Gastroesophageal sphincter (tissue), 3 donors: ENCODE data around the gene ANKRD40CL.

ENCODE experiments used
- EP300 ChIP-seq: sonication (generic); formaldehyde crosslinking; IDR thresholded peaks from one replicate; pipeline ENCODE4 v1.6.1; 2017; ENCODE audit warnings: antibody characterized with exemption, mild to moderate bottlenecking
- POLR2A ChIP-seq, 2 donors: fragments of 450-650 bp; IDR thresholded peaks; one replicate each; pipeline ENCODE4 v1.6.1; 2017; ENCODE audit warnings: antibody characterized with exemption in 2 of 2, mild to moderate bottlenecking in 2 of 2, moderate library complexity in 1 of 2
- POLR2AphosphoS5 ChIP-seq: sonication (generic); formaldehyde crosslinking; IDR thresholded peaks from one replicate; pipeline ENCODE4 v1.6.1; 2017; ENCODE audit warnings: antibody characterized with exemption
- TF ChIP-seq, protein P1 (sequence below), 4 experiments: fragments of 200-600 bp in 2 of 4; fragments of 450-650 bp in 2 of 4; sonication (generic) in 1 of 4; IDR thresholded peaks; one replicate each; pipeline ENCODE4 v1.5.1; 2017 to 2019; ENCODE audit warnings: antibody characterized with exemption in 4 of 4, mild to moderate bottlenecking in 2 of 4, moderate library complexity in 2 of 4

DNA sequence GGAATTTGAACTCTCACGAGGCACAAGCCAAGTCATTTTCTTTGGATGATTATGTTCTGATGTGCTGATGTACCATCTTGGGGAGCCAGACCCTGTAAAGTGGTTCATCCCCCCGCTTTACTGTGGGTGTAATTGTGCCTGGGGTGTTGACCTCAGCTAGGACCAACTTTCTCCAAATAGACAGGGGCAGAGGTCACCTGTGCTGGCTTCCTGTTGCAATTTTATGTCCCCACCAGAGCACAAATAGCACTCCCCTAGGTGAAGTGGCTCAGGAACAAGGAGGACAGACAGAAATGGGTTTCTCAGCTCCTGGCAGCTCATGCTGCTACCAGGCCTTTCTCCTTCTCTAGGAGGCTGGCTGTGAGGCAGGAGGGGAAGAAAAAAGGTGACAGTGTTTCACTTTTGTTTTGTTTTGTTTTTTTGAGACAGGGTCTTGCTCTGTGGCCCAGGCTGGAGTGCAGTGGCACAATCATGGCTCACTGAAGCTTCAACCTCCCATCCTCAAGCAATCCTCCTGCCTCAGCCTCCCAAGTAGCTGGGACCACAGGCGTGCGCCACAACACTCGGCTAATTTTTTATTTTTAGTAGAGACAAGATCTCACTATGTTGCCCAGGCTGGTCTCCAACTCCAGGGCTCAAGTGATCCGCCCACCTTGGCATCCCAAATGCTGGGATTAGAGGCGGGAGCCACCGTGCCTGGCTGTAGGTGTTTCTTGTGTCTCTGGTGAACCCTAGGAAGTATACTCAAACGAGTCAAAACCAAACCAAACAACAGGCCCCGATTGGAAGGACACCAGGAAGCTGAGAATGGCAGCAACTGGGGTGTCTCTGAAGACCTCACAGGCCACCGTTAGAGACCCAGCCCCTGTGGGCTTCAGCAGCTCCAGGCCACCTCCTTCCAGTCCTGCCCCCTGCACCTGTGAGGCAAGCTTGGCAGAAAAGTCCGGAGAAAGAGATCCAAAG lies 35.6 kb upstream of the ANKRD40CL start:
- TF ChIP-seq EP300 (no peak), POLR2A (IDR thresholded peaks at IDR 0.05) (no peak), POLR2AphosphoS5 (no peak)
- TF ChIP-seq, protein P1, sequence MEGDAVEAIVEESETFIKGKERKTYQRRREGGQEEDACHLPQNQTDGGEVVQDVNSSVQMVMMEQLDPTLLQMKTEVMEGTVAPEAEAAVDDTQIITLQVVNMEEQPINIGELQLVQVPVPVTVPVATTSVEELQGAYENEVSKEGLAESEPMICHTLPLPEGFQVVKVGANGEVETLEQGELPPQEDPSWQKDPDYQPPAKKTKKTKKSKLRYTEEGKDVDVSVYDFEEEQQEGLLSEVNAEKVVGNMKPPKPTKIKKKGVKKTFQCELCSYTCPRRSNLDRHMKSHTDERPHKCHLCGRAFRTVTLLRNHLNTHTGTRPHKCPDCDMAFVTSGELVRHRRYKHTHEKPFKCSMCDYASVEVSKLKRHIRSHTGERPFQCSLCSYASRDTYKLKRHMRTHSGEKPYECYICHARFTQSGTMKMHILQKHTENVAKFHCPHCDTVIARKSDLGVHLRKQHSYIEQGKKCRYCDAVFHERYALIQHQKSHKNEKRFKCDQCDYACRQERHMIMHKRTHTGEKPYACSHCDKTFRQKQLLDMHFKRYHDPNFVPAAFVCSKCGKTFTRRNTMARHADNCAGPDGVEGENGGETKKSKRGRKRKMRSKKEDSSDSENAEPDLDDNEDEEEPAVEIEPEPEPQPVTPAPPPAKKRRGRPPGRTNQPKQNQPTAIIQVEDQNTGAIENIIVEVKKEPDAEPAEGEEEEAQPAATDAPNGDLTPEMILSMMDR (IDR thresholded peaks at IDR 0.05) = no peak
